Loucy (cell line): Measurements from ENCODE around the gene DENND4A.

ENCODE experiments used
- H2AFZ ChIP-seq: fragments of 200-600 bp; sonication (generic); 2 replicates; pipeline ENCODE4 v1.6.0; 2016; ENCODE audit warnings: antibody characterized with exemption, mild to moderate bottlenecking, low read length, moderate library complexity
- H3F3A ChIP-seq: fragments of 200-600 bp; 2 replicates; pipeline ENCODE4 v1.6.0; 2016; ENCODE audit warnings: antibody characterized with exemption, low read depth, mild to moderate bottlenecking
- H3K27me3 ChIP-seq: fragments of 200-600 bp; sonication (generic); 2 replicates; pipeline ENCODE4 v1.6.1; 2014; ENCODE audit warnings: low read length, mild to moderate bottlenecking; ENCODE audit not compliant: insufficient read depth, poor library complexity, severe bottlenecking
- H3K36me3 ChIP-seq: fragments of 200-600 bp; sonication (generic); 2 replicates; pipeline ENCODE4 v1.6.1; 2016; ENCODE audit warnings: low read length; ENCODE audit not compliant: insufficient read depth
- H3K4me1 ChIP-seq: fragments of 200-600 bp; sonication (generic); 2 replicates; pipeline ENCODE4 v1.5.1; 2014; ENCODE audit warnings: low read length, mild to moderate bottlenecking; ENCODE audit not compliant: insufficient read depth, poor library complexity, severe bottlenecking
- H3K4me2 ChIP-seq: fragments of 200-600 bp; sonication (generic); 2 replicates; pipeline ENCODE4 v1.6.0; 2014; ENCODE audit warnings: antibody characterized with exemption, low read length, low read depth, mild to moderate bottlenecking; ENCODE audit not compliant: poor library complexity, severe bottlenecking
- H3K4me3 ChIP-seq: fragments of 200-600 bp; sonication (generic); 2 replicates; pipeline ENCODE4 v1.5.1; 2014; ENCODE audit warnings: low read length, mild to moderate bottlenecking, mixed read lengths; ENCODE audit not compliant: poor library complexity, severe bottlenecking
- H3K79me2 ChIP-seq: fragments of 200-600 bp; sonication (generic); 2 replicates; pipeline ENCODE4 v1.6.1; 2014; ENCODE audit warnings: low read length; ENCODE audit not compliant: insufficient read depth
- H3K9ac ChIP-seq: fragments of 200-600 bp; sonication (generic); 2 replicates; pipeline ENCODE4 v1.6.0; 2014; ENCODE audit warnings: mild to moderate bottlenecking, low read depth, low read length, moderate library complexity; ENCODE audit not compliant: poor library complexity, severe bottlenecking
- H3K9me2 ChIP-seq: fragments of 200-600 bp; sonication (generic); replicated peaks from 2 replicates; pipeline ENCODE4 v1.6.1; 2016; ENCODE audit warnings: low read depth, low read length, mixed read lengths
- H3K9me3 ChIP-seq: fragments of 200-600 bp; sonication (generic); 2 replicates; pipeline ENCODE4 v1.6.1; 2014; ENCODE audit warnings: mild to moderate bottlenecking, antibody characterized with exemption, low read length, low read depth; ENCODE audit not compliant: insufficient read depth
- H4K20me1 ChIP-seq: fragments of 200-600 bp; sonication (generic); 2 replicates; pipeline ENCODE4 v1.6.0; 2014; ENCODE audit warnings: antibody characterized with exemption, low read length, mild to moderate bottlenecking; ENCODE audit not compliant: insufficient read depth, poor library complexity, severe bottlenecking
- CTCF ChIP-seq: fragments of 200-600 bp; sonication (generic); conservative IDR thresholded peaks from 2 replicates; pipeline ENCODE4 v1.5.1; 2014; ENCODE audit warnings: mild to moderate bottlenecking, antibody characterized with exemption, low read length
- EZH2phosphoT487 ChIP-seq: fragments of 200-600 bp; IDR thresholded peaks from 2 replicates; pipeline ENCODE4 v1.6.1; 2018; ENCODE audit warnings: antibody characterized with exemption, mild to moderate bottlenecking, moderate library complexity, borderline replicate concordance

The DENND4A gene

DNA sequence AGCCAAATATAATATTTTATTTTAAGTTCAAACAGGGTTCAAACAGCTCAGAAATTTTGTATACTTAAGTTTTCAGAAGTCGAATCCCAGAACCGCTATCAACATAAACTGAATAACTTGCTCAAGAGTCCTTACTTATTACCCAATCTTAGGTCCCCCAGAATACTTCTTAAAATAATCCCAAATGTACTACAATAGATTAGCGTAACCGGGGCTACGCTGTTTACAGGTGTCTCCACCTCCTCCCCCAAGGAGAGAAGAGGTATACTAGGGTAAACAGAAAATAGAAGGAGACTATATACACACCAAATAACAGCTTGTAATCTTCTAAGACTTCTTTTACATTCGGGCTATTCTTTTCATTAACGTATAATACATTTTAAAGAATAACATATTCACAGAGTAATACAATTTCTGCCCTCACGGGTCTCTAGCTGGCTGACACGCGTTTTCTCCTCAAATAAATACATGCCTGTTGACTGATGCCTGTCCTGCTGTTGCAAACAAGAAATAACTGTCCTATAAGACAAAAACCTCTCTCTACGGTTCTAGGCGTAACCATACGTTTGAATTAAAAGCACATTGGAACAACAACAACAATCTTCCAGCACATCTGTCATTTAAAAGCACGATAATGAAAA is 1.3 kb downstream of the DENND4A start:
- peak overlapping the region; percentile 93 for H3K4me2 ChIP-seq
- no peaks in the 10 kb centered on the region for H3K9me3 ChIP-seq
- H3K9ac ChIP-seq = peak overlapping the region; percentile 69
- peaks cover 9% of the 10 kb centered on the region for H4K20me1 ChIP-seq
- TF ChIP-seq EZH2phosphoT487 = no peak
- TF ChIP-seq CTCF = no peak
- no peaks in the 10 kb centered on the region for H3F3A ChIP-seq
- H2AFZ ChIP-seq = peak overlapping the region; percentile 68
- peaks cover 35% of the 10 kb centered on the region for H3K79me2 ChIP-seq
- no peaks in the 10 kb centered on the region for H3K36me3 ChIP-seq
- H3K27me3 ChIP-seq = no peaks in the 10 kb centered on the region
- no peaks in the 10 kb centered on the region for H3K9me2 ChIP-seq
- peak overlapping the region; percentile 80 for H3K4me3 ChIP-seq
- H3K4me1 ChIP-seq = peaks cover 36% of the 10 kb centered on the region

DNA sequence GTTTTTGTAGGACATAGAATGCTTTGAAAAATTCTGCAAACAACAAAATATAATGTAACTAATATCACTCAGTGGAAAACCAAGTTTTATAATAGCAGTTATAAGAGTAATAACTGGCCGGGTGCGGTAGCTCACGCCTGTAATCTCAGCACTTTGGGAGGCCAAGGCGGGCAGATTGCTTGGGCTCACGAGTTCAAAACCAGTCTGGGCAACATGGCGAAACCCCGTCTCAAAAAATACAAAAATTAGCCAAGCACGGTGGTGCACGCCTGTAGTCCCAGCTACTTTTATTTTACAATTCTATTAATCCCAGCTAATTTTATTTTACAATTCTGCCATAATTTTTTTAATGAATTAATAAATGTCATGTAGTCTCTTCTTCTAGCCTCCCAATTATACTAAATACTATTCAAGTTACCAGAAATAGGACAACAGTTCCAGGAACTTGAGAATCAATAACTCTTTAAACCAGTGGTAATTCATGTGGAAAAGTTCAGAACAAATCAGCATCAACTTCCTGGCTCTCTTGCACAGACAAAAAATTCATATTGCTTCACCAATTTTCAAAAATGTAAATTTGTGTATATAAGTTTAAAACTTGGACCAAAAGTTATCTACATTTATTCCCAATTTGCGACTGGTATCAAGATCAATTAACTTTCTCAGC is 2.2 kb downstream of the DENND4A start:
- Histone ChIP-seq H3K79me2 (peaks cover 41% of the 10 kb centered on the region), H3K9ac (peak overlapping the region; percentile 69), H3F3A (no peaks in the 10 kb centered on the region), H3K27me3 (no peaks in the 10 kb centered on the region), H2AFZ (no peak overlapping the region), H4K20me1 (peaks cover 9% of the 10 kb centered on the region), H3K9me2 (no peaks in the 10 kb centered on the region), H3K36me3 (no peaks in the 10 kb centered on the region), H3K4me3 (peak overlapping the region; percentile 80), H3K4me1 (peaks cover 33% of the 10 kb centered on the region), H3K4me2 (peak overlapping the region; percentile 93), H3K9me3 (no peaks in the 10 kb centered on the region)
- no peak for TF ChIP-seq CTCF
- no peak for TF ChIP-seq EZH2phosphoT487

GRCh38 chr15:65789105-65789504 is 3.0 kb downstream of the DENND4A start:
- peak overlapping the region; percentile 80 for H3K4me3 ChIP-seq
- H3K79me2 ChIP-seq = peaks cover 48% of the 10 kb centered on the region

More at GRCh38 chr15:65789105-65789504, 3.0 kb downstream of the DENND4A start:
- H3K36me3 ChIP-seq = no peaks in the 10 kb centered on the region
- peaks cover 33% of the 10 kb centered on the region for H3K4me1 ChIP-seq
- TF ChIP-seq CTCF = no peak
- TF ChIP-seq EZH2phosphoT487 = no peak
- H3K27me3 ChIP-seq = no peaks in the 10 kb centered on the region
- no peaks in the 10 kb centered on the region for H3F3A ChIP-seq
- peaks cover 9% of the 10 kb centered on the region for H4K20me1 ChIP-seq
- peak overlapping the region; percentile 93 for H3K4me2 ChIP-seq
- H3K9me3 ChIP-seq = no peaks in the 10 kb centered on the region
- no peak overlapping the region for H2AFZ ChIP-seq
- no peak overlapping the region for H3K9ac ChIP-seq
- H3K9me2 ChIP-seq = no peaks in the 10 kb centered on the region
